ENCODE measurements around the gene JPH4.

The JPH4 gene

GRCh38 chr14:23578560-23579310 lies at the start of gene JPH4:
Gene JPH4 (minus strand): TSS chr14:23578790. CDS start chr14:23577453, 1,337 bp downstream.
- in situ Hi-C loops (cut with MboI; ENCODE audit: low sequenced_read_pairs) = no loop called here

- in situ Hi-C loops (cut with MboI; ENCODE audit: low sequenced_read_pairs) = no loop called here
Observed at GRCh38 chr14:23627961-23628360, 49.4 kb upstream of the JPH4 start.

GRCh38 chr14:23626946-23627345 lies 48.4 kb upstream of the JPH4 start:
- in situ Hi-C loops (cut with MboI; ENCODE audit: low sequenced_read_pairs) = no loop called here

GRCh38 chr14:23624830-23625404 lies 46.3 kb upstream of the JPH4 start:
- in situ Hi-C loops (cut with MboI; ENCODE audit: low sequenced_read_pairs) = no loop called here

- in situ Hi-C loops (cut with MboI; ENCODE audit: low sequenced_read_pairs) = no loop called here
Observed at GRCh38 chr14:23623962-23624361, 45.4 kb upstream of the JPH4 start.

- in situ Hi-C loops (cut with MboI; ENCODE audit: low sequenced_read_pairs) = no loop called here
Observed at GRCh38 chr14:23622990-23623389, 44.4 kb upstream of the JPH4 start.

GRCh38 chr14:23621932-23622730 lies 43.5 kb upstream of the JPH4 start:
- in situ Hi-C loops (cut with MboI; ENCODE audit: low sequenced_read_pairs) = no loop called here

GRCh38 chr14:23621204-23621931 lies 42.8 kb upstream of the JPH4 start:
- in situ Hi-C loops (cut with MboI; ENCODE audit: low sequenced_read_pairs) = no loop called here

- in situ Hi-C loops (cut with MboI; ENCODE audit: low sequenced_read_pairs) = no loop called here
Observed at GRCh38 chr14:23620177-23620702, 41.6 kb upstream of the JPH4 start.

- in situ Hi-C loops (cut with MboI; ENCODE audit: low sequenced_read_pairs) = no loop called here
Observed at GRCh38 chr14:23618415-23618988, 39.9 kb upstream of the JPH4 start.

- in situ Hi-C loops (cut with MboI; ENCODE audit: low sequenced_read_pairs) = no loop called here
Observed at GRCh38 chr14:23617539-23617938, 38.9 kb upstream of the JPH4 start.

- in situ Hi-C loops (cut with MboI; ENCODE audit: low sequenced_read_pairs) = no loop called here
Observed at GRCh38 chr14:23615856-23616255, 37.3 kb upstream of the JPH4 start.

- in situ Hi-C loops (cut with MboI; ENCODE audit: low sequenced_read_pairs) = no loop called here
Observed at GRCh38 chr14:23614395-23614828, 35.8 kb upstream of the JPH4 start.

- in situ Hi-C loops (cut with MboI; ENCODE audit: low sequenced_read_pairs) = no loop called here
Observed at GRCh38 chr14:23613242-23614070, 34.9 kb upstream of the JPH4 start.

- in situ Hi-C loops (cut with MboI; ENCODE audit: low sequenced_read_pairs) = no loop called here
Observed at GRCh38 chr14:23612802-23613201, 34.2 kb upstream of the JPH4 start.

- in situ Hi-C loops (cut with MboI; ENCODE audit: low sequenced_read_pairs) = no loop called here
Observed at GRCh38 chr14:23612354-23612732, 33.8 kb upstream of the JPH4 start.

GRCh38 chr14:23610815-23611289 lies 32.3 kb upstream of the JPH4 start:
- in situ Hi-C loops (cut with MboI; ENCODE audit: low sequenced_read_pairs) = no loop called here

GRCh38 chr14:23610090-23610814 lies 31.7 kb upstream of the JPH4 start:
- in situ Hi-C loops (cut with MboI; ENCODE audit: low sequenced_read_pairs) = no loop called here
